Naive thymus-derived CD4-positive, alpha-beta T cell (primary cell): Measurements from ENCODE around the gene GMDS. TPM values are rescaled to one million over a fixed set of nuclear protein-coding genes. Genes with fewer than 3 reads are reported as not detected.
A peak's percentile ranks its signal among the peaks of the same experiment; 100 is the strongest.

Experiments
- ATAC-seq: fragments of 150-1000 bp; cut with Tn5 transposase; 2 replicates; pipeline ENCODE4 v1.10.0; 2021; ENCODE audit warnings: mild to moderate bottlenecking, moderate library complexity
- CTCF ChIA-PET: fragments of 350-600 bp; sonication (Branson Sonifier 250); formaldehyde crosslinking; loops from one replicate; lab custom pipeline; 2021; ENCODE audit warnings: antibody characterized with exemption; lab: Charles Lee
- POLR2A ChIA-PET: fragments of 350-600 bp; sonication (Branson Sonifier 250); formaldehyde crosslinking; loops from one replicate; lab custom pipeline; 2021; ENCODE audit warnings: antibody characterized with exemption, inconsistent platforms; lab: Charles Lee
- DNase-seq, 9 donors: peaks; one replicate each; pipeline versions ENCODE4 v3.0.0 to v3.0.0-alpha.2; 2020 to 2022; ENCODE audit warnings: mixed read lengths in 1 of 9
- H3K27ac ChIP-seq: one replicate; pipeline ENCODE4 v1.7.0; 2013; ENCODE audit warnings: mild to moderate bottlenecking, low read depth, low read length, moderate library complexity
- H3K27me3 ChIP-seq, 2 donors: one replicate each; pipeline ENCODE4 v1.7.0; 2013; ENCODE audit warnings: low read length in 2 of 2, mild to moderate bottlenecking in 2 of 2, moderate library complexity in 2 of 2; ENCODE audit not compliant: control insufficient read depth in 2 of 2, insufficient read depth in 2 of 2
- H3K36me3 ChIP-seq, 3 experiments: 1 replicate in 2 of 3; 2 replicates in 1 of 3; pipeline ENCODE4 v1.7.0; 2013; ENCODE audit warnings: low read length in 3 of 3, mild to moderate bottlenecking in 3 of 3, moderate library complexity in 1 of 3; ENCODE audit not compliant: insufficient read depth in 3 of 3, control insufficient read depth in 2 of 3
- H3K4me1 ChIP-seq, 2 donors: one replicate each; pipeline ENCODE4 v1.7.0; 2013; ENCODE audit warnings: low read length in 2 of 2, mild to moderate bottlenecking in 2 of 2, moderate library complexity in 1 of 2; ENCODE audit not compliant: control insufficient read depth in 2 of 2, insufficient read depth in 2 of 2
- H3K4me3 ChIP-seq: 2 replicates; pipeline ENCODE4 v1.7.0; 2013; ENCODE audit warnings: mild to moderate bottlenecking, low read length
- H3K9me3 ChIP-seq, 3 experiments: 1 replicate in 2 of 3; 2 replicates in 1 of 3; pipeline ENCODE4 v1.7.0; 2013; ENCODE audit warnings: low read length in 3 of 3; ENCODE audit not compliant: control insufficient read depth in 2 of 3
- H3K27ac Mint-ChIP-seq, 9 donors: one replicate each; pipeline ENCODE4 v1.8.0; 2020 to 2022; ENCODE audit warnings: mixed read lengths in 9 of 9, mild to moderate bottlenecking in 8 of 9, moderate library complexity in 5 of 9, inconsistent platforms in 2 of 9
- H3K27me3 Mint-ChIP-seq, 5 donors: one replicate each; pipeline ENCODE4 v1.8.0; 2021 to 2022; ENCODE audit warnings: mixed read lengths in 5 of 5, mild to moderate bottlenecking in 1 of 5
- H3K36me3 Mint-ChIP-seq, 5 donors: one replicate each; pipeline ENCODE4 v1.8.0; 2020 to 2022; ENCODE audit warnings: mixed read lengths in 5 of 5, mild to moderate bottlenecking in 3 of 5, inconsistent platforms in 1 of 5
- H3K4me1 Mint-ChIP-seq, 7 donors: one replicate each; pipeline ENCODE4 v1.8.0; 2020 to 2022; ENCODE audit warnings: mixed read lengths in 7 of 7, mild to moderate bottlenecking in 3 of 7, inconsistent platforms in 1 of 7
- H3K4me3 Mint-ChIP-seq, 10 donors: one replicate each; pipeline ENCODE4 v1.8.0; 2020 to 2022; ENCODE audit warnings: mild to moderate bottlenecking in 10 of 10, mixed read lengths in 10 of 10, moderate library complexity in 6 of 10, inconsistent platforms in 2 of 10
- H3K9me3 Mint-ChIP-seq, 11 donors: one replicate each; pipeline ENCODE4 v1.8.0; 2020 to 2022; ENCODE audit warnings: mixed read lengths in 11 of 11, mild to moderate bottlenecking in 4 of 11, inconsistent platforms in 1 of 11, moderate library complexity in 1 of 11
- intact Hi-C, 2 donors: fragments of 100-400 bp; cut with micrococcal nuclease; formaldehyde crosslinking; loops; one replicate each; pipeline ENCODE4 v1.15.1; 2023
- polyA plus RNA-seq, 2 donors: library from polyadenylated mRNA; unstranded; fragments of 300-500 nt; fragmentation: Illumina TruSeq; gene quantifications; one replicate each; pipeline ENCODE4 v1.2.3, GENCODE V29; 2021
- total RNA-seq, 6 experiments: library from RNA in 5 of 6; stranded (reverse) in 5 of 6; gene quantifications; 1 replicate in 5 of 6; 2 replicates in 1 of 6; pipeline ENCODE4 v1.2.3 and lab custom pipeline; 2021 to 2026

The GMDS gene
- total and polyA plus RNA-seq, 7 experiments from 2014 or later = 12.7 to 33.9 (median 18.3) TPM

GRCh38 chr6:1798303-1798964, 447.0 kb downstream of the GMDS start:
- no peak overlapping the region for H3K27ac Mint-ChIP-seq
- H3K36me3 Mint-ChIP-seq = peaks cover 0 to 4% (median 0%) of the 10 kb centered on the region in 5 donors

GRCh38 chr6:1797801-1798200, 447.6 kb downstream of the GMDS start:
- intact Hi-C loops = no loop called here
- Histone ChIP-seq H3K27me3 (no peaks in the 10 kb centered on the region), H3K4me3 (no peak overlapping the region), H3K9me3 (no peaks in the 10 kb centered on the region), H3K4me1 (no peaks in the 10 kb centered on the region), H3K36me3 (no peaks in the 10 kb centered on the region), H3K27ac (no peak overlapping the region)
- Mint-ChIP-seq H3K27me3 (no peaks in the 10 kb centered on the region), H3K36me3 (peaks cover 0 to 7% (median 4%) of the 10 kb centered on the region in 5 donors), H3K27ac (no peak overlapping the region), H3K9me3 (no peaks in the 10 kb centered on the region), H3K4me3 (no peak overlapping the region), H3K4me1 (peaks cover 0 to 14% (median 0%) of the 10 kb centered on the region in 7 donors)
- DNase-seq (no peak), ATAC-seq (no peak)
- CTCF ChIA-PET = no interaction called here
- POLR2A ChIA-PET = no interaction called here

More at GRCh38 chr6:1798303-1798964, 447.0 kb downstream of the GMDS start:
- ATAC-seq (no peak), DNase-seq (no peak)
- no peaks in the 10 kb centered on the region for H3K27me3 Mint-ChIP-seq
- peaks cover 0 to 14% (median 0%) of the 10 kb centered on the region in 7 donors for H3K4me1 Mint-ChIP-seq
- no peaks in the 10 kb centered on the region for H3K4me1 ChIP-seq
- H3K27ac ChIP-seq = no peak overlapping the region
- no peaks in the 10 kb centered on the region for H3K9me3 ChIP-seq
- H3K36me3 ChIP-seq = no peaks in the 10 kb centered on the region
- POLR2A ChIA-PET = no interaction called here
- no peaks in the 10 kb centered on the region for H3K27me3 ChIP-seq
- intact Hi-C loops = no loop called here
- CTCF ChIA-PET = no interaction called here
- no peaks in the 10 kb centered on the region for H3K9me3 Mint-ChIP-seq
- no peak overlapping the region for H3K4me3 ChIP-seq
- H3K4me3 Mint-ChIP-seq = no peak overlapping the region

GRCh38 chr6:1796706-1797529, 448.5 kb downstream of the GMDS start:
- intact Hi-C loops = no loop called here
- ChIA-PET CTCF (no interaction called here), POLR2A (no interaction called here)
- DNase-seq (no peak), ATAC-seq (no peak)
- no peak overlapping the region for H3K4me3 ChIP-seq
- no peak overlapping the region for H3K27ac Mint-ChIP-seq
- peaks cover 0 to 14% (median 0%) of the 10 kb centered on the region in 7 donors for H3K4me1 Mint-ChIP-seq
- H3K36me3 ChIP-seq = no peaks in the 10 kb centered on the region
- H3K9me3 Mint-ChIP-seq = no peaks in the 10 kb centered on the region
- no peaks in the 10 kb centered on the region for H3K4me1 ChIP-seq
- no peaks in the 10 kb centered on the region for H3K27me3 Mint-ChIP-seq
- no peaks in the 10 kb centered on the region for H3K27me3 ChIP-seq
- H3K4me3 Mint-ChIP-seq = no peak overlapping the region
- no peak overlapping the region for H3K27ac ChIP-seq
- H3K9me3 ChIP-seq = no peaks in the 10 kb centered on the region
- H3K36me3 Mint-ChIP-seq = peaks cover 0 to 9% (median 4%) of the 10 kb centered on the region in 5 donors

- DNase-seq (no peak), ATAC-seq (no peak)
- no peaks in the 10 kb centered on the region for H3K27me3 Mint-ChIP-seq
- ChIA-PET CTCF (no interaction called here), POLR2A (no interaction called here)
- Histone ChIP-seq H3K4me1 (no peaks in the 10 kb centered on the region), H3K27ac (no peak overlapping the region), H3K9me3 (no peaks in the 10 kb centered on the region), H3K27me3 (no peaks in the 10 kb centered on the region), H3K36me3 (no peaks in the 10 kb centered on the region), H3K4me3 (no peak overlapping the region)
- intact Hi-C loops = no loop called here
- no peak overlapping the region for H3K4me3 Mint-ChIP-seq
- no peaks in the 10 kb centered on the region for H3K9me3 Mint-ChIP-seq
- H3K4me1 Mint-ChIP-seq = peaks cover 0 to 14% (median 0%) of the 10 kb centered on the region in 7 donors
- H3K27ac Mint-ChIP-seq = no peak overlapping the region
- peaks cover 0 to 9% (median 4%) of the 10 kb centered on the region in 5 donors for H3K36me3 Mint-ChIP-seq
Measured at GRCh38 chr6:1795910-1796309, 449.5 kb downstream of the GMDS start.

- Mint-ChIP-seq H3K27ac (no peak overlapping the region), H3K36me3 (peaks cover 0 to 9% (median 0%) of the 10 kb centered on the region in 5 donors), H3K27me3 (no peaks in the 10 kb centered on the region), H3K4me1 (peaks cover 0 to 13% (median 0%) of the 10 kb centered on the region in 7 donors), H3K4me3 (no peak overlapping the region), H3K9me3 (no peaks in the 10 kb centered on the region)
- intact Hi-C loops = no loop called here
- no peaks in the 10 kb centered on the region for H3K36me3 ChIP-seq
- no peaks in the 10 kb centered on the region for H3K27me3 ChIP-seq
- no peaks in the 10 kb centered on the region for H3K4me1 ChIP-seq
- ATAC-seq (peak; percentile 40), DNase-seq (peak in 1 of 9 donors; percentile 3)
- ChIA-PET CTCF (no interaction called here), POLR2A (no interaction called here)
- no peaks in the 10 kb centered on the region for H3K9me3 ChIP-seq
- no peak overlapping the region for H3K27ac ChIP-seq
- no peak overlapping the region for H3K4me3 ChIP-seq
Measured at GRCh38 chr6:1792989-1793388, 452.4 kb downstream of the GMDS start.

- Histone ChIP-seq H3K4me1 (no peaks in the 10 kb centered on the region), H3K4me3 (no peak overlapping the region), H3K27me3 (no peaks in the 10 kb centered on the region), H3K9me3 (no peaks in the 10 kb centered on the region), H3K36me3 (peaks cover 0 to 2% (median 0%) of the 10 kb centered on the region in 3 experiments), H3K27ac (no peak overlapping the region)
- no peak for DNase-seq
- intact Hi-C loops = no loop called here
- Mint-ChIP-seq H3K36me3 (peaks cover 0 to 18% (median 1%) of the 10 kb centered on the region in 5 donors), H3K9me3 (no peaks in the 10 kb centered on the region), H3K4me3 (no peak overlapping the region), H3K27ac (no peak overlapping the region), H3K4me1 (peaks cover 0 to 2% (median 0%) of the 10 kb centered on the region in 7 donors), H3K27me3 (no peaks in the 10 kb centered on the region)
- ATAC-seq = no peak
- ChIA-PET CTCF (no interaction called here), POLR2A (interaction anchor here (0.9 kb wide), 1 partner anchor 10 kb away, joined by 3 read pairs; no protein-coding TSS in a partner anchor)
Measured at GRCh38 chr6:1790684-1791083, 454.7 kb downstream of the GMDS start.
